Measurements from ENCODE around the gene MBD3L3. TPM values are rescaled to one million over a fixed set of nuclear protein-coding genes. Genes with fewer than 3 reads are reported as not detected.
"Not testable (repeated sequence)": the region's sequence is repeated elsewhere in the genome, so short reads cannot be mapped to it uniquely, and the experiment has no call there.

MBD3L3 gene
- total RNA-seq (2022) (not detected in 2 replicates), Bru-seq, nascent RNA (not detected), BruChase-seq, experiment 1, labeled RNA remaining after a 2-hour chase (not detected), BruChase-seq, experiment 2, labeled RNA remaining after a 6-hour chase (not detected)
- long read RNA-seq, result 0 reads

DNA sequence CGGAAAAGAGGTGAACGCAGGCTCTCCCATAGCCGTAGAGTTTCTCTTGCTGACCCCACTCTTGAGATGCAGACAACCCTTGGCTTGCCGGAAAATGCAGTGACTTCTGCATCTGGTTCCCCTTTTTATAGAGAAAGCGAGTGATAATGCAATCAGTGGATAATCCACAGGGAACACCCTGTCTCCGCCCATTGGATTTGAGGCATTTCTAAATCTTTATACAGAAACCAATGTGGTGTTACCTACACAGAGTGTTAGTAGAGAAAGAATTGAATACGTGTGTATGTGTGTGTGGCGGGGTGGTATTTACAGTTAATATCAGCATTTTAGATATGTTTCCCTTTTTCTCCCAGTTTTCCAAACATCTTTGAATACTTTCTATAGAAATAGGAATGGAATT, at the start of gene MBD3L3:
Gene MBD3L3, minus strand, starts transcription at position 101 of the 400 bp plus-strand sequence. Its CDS starts 71 bp downstream, at position 30.
- not testable (repeated sequence) for H3K27ac Mint-ChIP-seq (ENCODE audit: unreplicated experiment); BruUV-seq (replicated peaks)

DNA sequence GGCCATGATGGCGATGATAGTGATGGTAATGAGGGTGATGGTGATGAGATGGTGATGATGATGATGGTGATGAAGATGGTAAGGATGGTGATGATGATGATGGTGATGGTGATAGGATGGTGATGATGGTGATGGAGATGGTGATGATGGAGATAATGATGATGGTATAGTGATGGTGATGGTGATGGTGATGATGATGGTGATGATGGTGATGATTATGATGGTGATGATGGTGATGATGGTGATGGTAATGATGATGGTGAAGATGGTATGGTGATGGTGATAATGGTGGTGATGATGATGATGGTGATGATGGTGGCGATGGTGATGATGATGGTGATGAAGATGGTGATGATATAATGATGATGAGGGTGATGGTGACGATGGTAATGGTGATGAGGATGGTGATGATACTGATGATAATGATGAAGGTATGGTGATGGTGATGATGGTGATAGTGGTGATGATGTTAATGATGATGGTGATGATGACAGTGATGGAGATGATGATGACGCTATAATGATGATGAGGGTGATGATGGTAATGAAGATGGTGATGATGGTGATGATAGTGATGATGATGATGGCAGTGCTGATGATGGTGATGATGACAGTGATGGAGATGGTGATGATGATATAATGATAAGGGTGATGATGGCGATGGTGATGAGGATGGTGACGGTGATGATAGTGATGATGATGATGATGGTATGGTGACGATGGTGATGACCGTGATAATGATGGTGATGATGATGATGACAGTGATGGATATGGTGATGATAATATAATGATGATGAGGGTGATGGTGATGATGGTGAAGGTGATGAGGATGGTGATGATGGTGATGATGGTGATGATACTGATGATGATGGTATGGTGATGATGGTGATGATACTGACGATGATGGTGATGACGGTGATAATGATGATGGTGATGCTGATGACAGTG, 48.5 kb upstream of the MBD3L3 start:
- Mint-ChIP-seq H3K9me3 (ENCODE audit: unreplicated experiment) (no peaks in the 10 kb centered on the region), H3K27ac (ENCODE audit: unreplicated experiment) (no peak overlapping the region), H3K36me3 (ENCODE audit: insufficient read depth, unreplicated experiment) (no peaks in the 10 kb centered on the region), H3K27me3 (ENCODE audit: insufficient read depth, unreplicated experiment) (no peaks in the 10 kb centered on the region), H3K4me1 (ENCODE audit: low read depth, unreplicated experiment) (no peaks in the 10 kb centered on the region), H3K4me3 (ENCODE audit: unreplicated experiment) (no peak overlapping the region)
- no peaks in the 10 kb centered on the region for H3K36me3 ChIP-seq (ENCODE audit: control insufficient read depth, insufficient read depth, low read length)
- no peaks in the 10 kb centered on the region for H3K27me3 ChIP-seq (replicated peaks; ENCODE audit: control insufficient read depth, insufficient read depth, low read length)
- POLR2A ChIA-PET, result no interaction called here
- no peak for DNase-seq
- CTCF ChIA-PET, result no interaction called here
- H3K9me3 ChIP-seq, result no peaks in the 10 kb centered on the region
- intact Hi-C loops (cut with micrococcal nuclease; ENCODE audit: unreplicated experiment), result no loop called here
- no peak overlapping the region for H3K4me3 ChIP-seq (ENCODE audit: low read depth, low read length)
- H3K4me1 ChIP-seq, result peaks cover 4% of the 10 kb centered on the region; the same call in 1 of the 2 replicates
- TF ChIP-seq, protein P1, sequence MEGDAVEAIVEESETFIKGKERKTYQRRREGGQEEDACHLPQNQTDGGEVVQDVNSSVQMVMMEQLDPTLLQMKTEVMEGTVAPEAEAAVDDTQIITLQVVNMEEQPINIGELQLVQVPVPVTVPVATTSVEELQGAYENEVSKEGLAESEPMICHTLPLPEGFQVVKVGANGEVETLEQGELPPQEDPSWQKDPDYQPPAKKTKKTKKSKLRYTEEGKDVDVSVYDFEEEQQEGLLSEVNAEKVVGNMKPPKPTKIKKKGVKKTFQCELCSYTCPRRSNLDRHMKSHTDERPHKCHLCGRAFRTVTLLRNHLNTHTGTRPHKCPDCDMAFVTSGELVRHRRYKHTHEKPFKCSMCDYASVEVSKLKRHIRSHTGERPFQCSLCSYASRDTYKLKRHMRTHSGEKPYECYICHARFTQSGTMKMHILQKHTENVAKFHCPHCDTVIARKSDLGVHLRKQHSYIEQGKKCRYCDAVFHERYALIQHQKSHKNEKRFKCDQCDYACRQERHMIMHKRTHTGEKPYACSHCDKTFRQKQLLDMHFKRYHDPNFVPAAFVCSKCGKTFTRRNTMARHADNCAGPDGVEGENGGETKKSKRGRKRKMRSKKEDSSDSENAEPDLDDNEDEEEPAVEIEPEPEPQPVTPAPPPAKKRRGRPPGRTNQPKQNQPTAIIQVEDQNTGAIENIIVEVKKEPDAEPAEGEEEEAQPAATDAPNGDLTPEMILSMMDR (IDR thresholded peaks at IDR 0.05; ENCODE audit: insufficient read depth in 1 of 2, low read depth in 1 of 2, low read length in 1 of 2, severe bottlenecking in 1 of 2, unreplicated experiment in 1 of 2), result no peak
- BruUV-seq (replicated peaks), result no TSS peak

More for the DNA sequence above, at the start of gene MBD3L3:
- H3K4me3 ChIP-seq (ENCODE audit: low read depth, low read length); intact Hi-C loops (cut with micrococcal nuclease; ENCODE audit: unreplicated experiment); CTCF ChIA-PET; H3K4me1 ChIP-seq; H3K4me1 Mint-ChIP-seq (ENCODE audit: low read depth, unreplicated experiment); POLR2A ChIA-PET; DNase-seq; H3K36me3 ChIP-seq (ENCODE audit: control insufficient read depth, insufficient read depth, low read length); H3K9me3 ChIP-seq; H3K4me3 Mint-ChIP-seq (ENCODE audit: unreplicated experiment); H3K27me3 ChIP-seq (replicated peaks; ENCODE audit: control insufficient read depth, insufficient read depth, low read length); H3K9me3 Mint-ChIP-seq (ENCODE audit: unreplicated experiment); H3K36me3 Mint-ChIP-seq (ENCODE audit: insufficient read depth, unreplicated experiment); H3K27me3 Mint-ChIP-seq (ENCODE audit: insufficient read depth, unreplicated experiment): not testable (repeated sequence)

DNA sequence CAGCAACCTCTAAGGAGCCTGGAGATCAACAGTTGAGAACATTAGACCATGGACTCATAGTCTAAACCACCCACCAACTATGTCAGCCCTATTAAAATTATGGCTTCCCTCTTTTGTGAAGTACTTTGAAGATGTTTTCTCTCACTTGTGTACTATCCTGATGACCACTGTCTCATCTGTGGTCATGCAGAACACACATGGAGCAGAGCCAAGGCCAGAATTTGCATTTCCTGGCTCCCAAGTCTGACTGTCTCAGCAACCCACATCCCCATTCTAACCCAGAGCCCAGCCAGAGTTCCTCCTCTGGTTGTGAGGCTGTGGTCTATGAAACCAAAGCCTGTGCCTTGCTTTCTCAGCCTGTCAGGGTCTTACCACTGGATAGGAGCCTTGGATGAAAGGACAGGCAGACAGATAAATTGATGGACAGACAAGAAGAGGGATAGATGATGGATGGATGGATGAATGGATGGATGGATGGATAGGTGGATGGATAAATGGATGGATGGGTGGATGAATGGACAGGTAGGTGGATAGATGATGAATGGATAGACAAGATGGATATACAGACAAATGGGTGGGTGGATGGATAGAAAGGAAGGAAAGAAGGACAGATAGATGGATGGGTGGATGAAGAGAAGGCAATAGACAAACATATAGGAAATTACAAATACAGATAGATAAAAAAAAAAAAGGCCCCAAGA, 46.4 kb upstream of the MBD3L3 start:
- H3K27ac Mint-ChIP-seq (ENCODE audit: unreplicated experiment), result no peak overlapping the region
- H3K27me3 ChIP-seq (replicated peaks; ENCODE audit: control insufficient read depth, insufficient read depth, low read length), result no peaks in the 10 kb centered on the region
- CTCF ChIA-PET, result no interaction called here
- H3K27me3 Mint-ChIP-seq (ENCODE audit: insufficient read depth, unreplicated experiment), result no peaks in the 10 kb centered on the region
- DNase-seq, result no peak
- H3K4me1 Mint-ChIP-seq (ENCODE audit: low read depth, unreplicated experiment), result peaks cover 6% of the 10 kb centered on the region
- H3K4me3 Mint-ChIP-seq (ENCODE audit: unreplicated experiment), result no peak overlapping the region
- no peaks in the 10 kb centered on the region for H3K9me3 ChIP-seq
- POLR2A ChIA-PET, result no interaction called here
- intact Hi-C loops (cut with micrococcal nuclease; ENCODE audit: unreplicated experiment), result no loop called here
- H3K4me1 ChIP-seq, result peaks cover 19% of the 10 kb centered on the region
- BruUV-seq (replicated peaks), result no TSS peak
- TF ChIP-seq, protein P1 (IDR thresholded peaks at IDR 0.05; ENCODE audit: insufficient read depth in 1 of 2, low read depth in 1 of 2, low read length in 1 of 2, severe bottlenecking in 1 of 2, unreplicated experiment in 1 of 2), result no peak
- H3K9me3 Mint-ChIP-seq (ENCODE audit: unreplicated experiment), result no peaks in the 10 kb centered on the region
- H3K4me3 ChIP-seq (ENCODE audit: low read depth, low read length), result no peak overlapping the region
- no peaks in the 10 kb centered on the region for H3K36me3 ChIP-seq (ENCODE audit: control insufficient read depth, insufficient read depth, low read length)
- H3K36me3 Mint-ChIP-seq (ENCODE audit: insufficient read depth, unreplicated experiment), result peaks cover 6% of the 10 kb centered on the region
